Pancreas (tissue), 10 donors: ENCODE measurements around the gene PAK6. TPM values are rescaled to one million over a fixed set of nuclear protein-coding genes. Genes with fewer than 3 reads are reported as not detected.
A peak's percentile ranks its signal among the peaks of the same experiment; 100 is the strongest.

Experiments used
- ATAC-seq, 4 donors: fragments of 200-7000 bp; cut with Tn5 transposase; one replicate each; pipeline versions ENCODE4 v1.8.0 to v1.9.1; 2020; ENCODE audit warnings: mild to moderate bottlenecking in 4 of 4, moderate library complexity in 4 of 4
- DNase-seq, 6 donors: peaks; one replicate each; pipeline ENCODE4 v3.0.0-alpha.2; 2020
- FAIRE-seq: peaks from 2 replicates; lab custom pipeline; 2012; peaks lifted over from hg19 to GRCh38; lab: Jason Lieb, UNC
- H3K27ac ChIP-seq, 4 donors: fragments of 200-600 bp; sonication (generic); 1 replicate in 3 of 4; 2 replicates in 1 of 4; pipeline versions ENCODE4 v1.5.0 to v1.8.0; 2020
- H3K27me3 ChIP-seq, 4 donors: fragments of 200-600 bp; one replicate each; pipeline ENCODE4 v1.8.0; 2021
- H3K36me3 ChIP-seq, 3 donors: fragments of 200-600 bp; sonication (generic) in 1 of 3; one replicate each; pipeline versions ENCODE4 v1.5.0 to v1.8.0; 2020 to 2021
- H3K4me1 ChIP-seq, 3 donors: fragments of 200-600 bp; one replicate each; pipeline ENCODE4 v1.8.0; 2021
- H3K4me3 ChIP-seq, 4 donors: fragments of 200-600 bp; sonication (generic) in 2 of 4; one replicate each; pipeline versions ENCODE4 v1.5.0 to v1.8.0; 2020 to 2021
- H3K9me3 ChIP-seq, 4 donors: fragments of 200-600 bp; one replicate each; pipeline ENCODE4 v1.8.0; 2021
- WGBS, 2 donors: extraction: QIAGEN DNeasy Blood & Tissue Kit; methylation state at CpG; one replicate each; pipeline ENCODE4 v1.1.7; 2013; 5-methylcytosine and 5-hydroxymethylcytosine counted together
- intact Hi-C, 3 donors: fragments of 100-400 bp; cut with DNase I; formaldehyde crosslinking; loops; one replicate each; pipeline versions ENCODE4 v1.11.1 to v1.14.2; 2022
- polyA plus RNA-seq, 2 donors: library from polyadenylated mRNA; stranded (reverse); fragments of 200-250 nt; gene quantifications; one replicate each; pipeline ENCODE4 v1.2.3, GENCODE V29; 2013
- total RNA-seq, 6 donors: library from RNA; stranded (reverse); fragmentation: NEBNext Ultra II Directional in 4 of 6; extraction: Animal tissue kit (Norgen Biotek cat#: 25700) in 4 of 6; gene quantifications; one replicate each; pipeline versions ENCODE4 v1.2.1 to v1.2.4, GENCODE V29; 2021 to 2023
- TF ChIP-seq, protein P1 (sequence below), 4 donors: fragments of 200-600 bp; sonication (generic) in 3 of 4; IDR thresholded peaks; one replicate each; pipeline versions ENCODE4 v1.5.0 to v1.8.0; 2021; ENCODE audit warnings: antibody characterized with exemption in 4 of 4
- donor health status: healthy with polysubstance abuse.
- donor health status: DM: no; HTN: no; CAD: no; lungs with moderate emphysema.
- donor health status: DM: no; HTN: no; CAD: no.
- donor health status: control.
- donor health status: control.
- donor health status: Bipolar disorder and iron deficiency.
- donor health status: DM: yes; HTN: yes; CAD: no.
- donor health status: DM: no; HTN: no; CAD: no.
- donor health status: DM: no; HTN: no; CAD: no.
- donor health status: DM: yes; HTN: yes; CAD: no.

The PAK6 gene
- total RNA-seq (1 to 10 TPM; 3.2 to 5.7 (median 4.6) TPM), polyA plus RNA-seq (1 to 10 TPM; 4.3 to 6.4 TPM)

DNA sequence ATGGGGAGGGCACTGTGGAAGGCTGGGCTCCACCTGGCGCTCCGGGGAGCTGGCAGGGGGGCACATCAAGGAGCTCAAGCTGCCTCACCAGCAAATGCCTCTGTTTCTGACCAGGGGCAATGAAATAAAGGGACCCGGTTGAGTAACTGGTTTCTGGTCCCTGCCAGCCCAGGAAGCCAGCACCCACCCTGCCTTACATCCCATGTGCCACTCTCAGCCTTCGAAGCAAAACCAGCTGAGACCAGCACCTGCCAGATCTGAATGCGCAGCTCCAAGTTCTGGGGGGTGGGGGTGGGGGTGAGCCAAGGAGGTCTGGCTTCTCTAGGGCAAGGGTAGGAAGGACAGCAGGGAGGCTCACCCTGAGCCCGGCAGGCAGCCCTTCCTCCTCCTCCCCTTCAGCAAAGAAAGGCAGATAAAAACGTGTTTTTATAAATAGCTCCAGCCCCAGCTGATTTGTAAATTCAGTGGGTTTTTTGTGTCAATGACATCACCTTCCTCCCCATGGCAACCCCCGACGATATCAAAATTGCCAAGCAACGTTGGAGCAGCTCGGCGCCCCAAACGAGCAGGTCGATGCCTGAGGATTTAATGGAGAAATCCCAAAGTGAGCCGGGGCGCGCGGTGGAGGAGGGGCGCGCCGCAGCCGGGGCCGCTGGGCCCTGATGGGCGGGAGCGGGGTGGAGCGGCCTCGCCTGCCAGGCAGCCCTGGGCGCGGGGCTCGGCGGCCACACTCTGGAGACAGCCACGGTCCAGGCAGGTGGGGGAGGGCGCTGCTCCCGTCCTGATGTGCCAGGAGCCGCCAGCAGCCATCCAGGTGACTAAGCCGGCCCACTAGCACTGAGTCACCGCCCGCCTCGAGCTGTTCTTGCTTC, at the start of gene PAK6:
PAK6 (plus strand) TSS at position 532 of the 872 bp plus-strand sequence. CDS start 25,723 bp downstream, outside the sequence.
- intact Hi-C loops, result no loop called here
- TF ChIP-seq, protein P1, sequence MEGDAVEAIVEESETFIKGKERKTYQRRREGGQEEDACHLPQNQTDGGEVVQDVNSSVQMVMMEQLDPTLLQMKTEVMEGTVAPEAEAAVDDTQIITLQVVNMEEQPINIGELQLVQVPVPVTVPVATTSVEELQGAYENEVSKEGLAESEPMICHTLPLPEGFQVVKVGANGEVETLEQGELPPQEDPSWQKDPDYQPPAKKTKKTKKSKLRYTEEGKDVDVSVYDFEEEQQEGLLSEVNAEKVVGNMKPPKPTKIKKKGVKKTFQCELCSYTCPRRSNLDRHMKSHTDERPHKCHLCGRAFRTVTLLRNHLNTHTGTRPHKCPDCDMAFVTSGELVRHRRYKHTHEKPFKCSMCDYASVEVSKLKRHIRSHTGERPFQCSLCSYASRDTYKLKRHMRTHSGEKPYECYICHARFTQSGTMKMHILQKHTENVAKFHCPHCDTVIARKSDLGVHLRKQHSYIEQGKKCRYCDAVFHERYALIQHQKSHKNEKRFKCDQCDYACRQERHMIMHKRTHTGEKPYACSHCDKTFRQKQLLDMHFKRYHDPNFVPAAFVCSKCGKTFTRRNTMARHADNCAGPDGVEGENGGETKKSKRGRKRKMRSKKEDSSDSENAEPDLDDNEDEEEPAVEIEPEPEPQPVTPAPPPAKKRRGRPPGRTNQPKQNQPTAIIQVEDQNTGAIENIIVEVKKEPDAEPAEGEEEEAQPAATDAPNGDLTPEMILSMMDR (IDR thresholded peaks at IDR 0.05), result no peak
- WGBS, 2 donors, result 5% methylated on average over 38 to 39 of the region's 39 CpGs
- FAIRE-seq (no peak), DNase-seq (peak; percentile 71 to 87 (median 84)), ATAC-seq (peak; percentile 93 to 97 (median 94))
- Histone ChIP-seq H3K36me3 (no peaks in the 10 kb centered on the region), H3K9me3 (no peaks in the 10 kb centered on the region), H3K27ac (peak within 1 kb of the TSS in 1 of 4 donors; percentile 47), H3K4me3 (peak within 1 kb of the TSS in 3 of 4 donors; percentile 9 to 45 (median 29)), H3K27me3 (no peaks in the 10 kb centered on the region), H3K4me1 (no peaks in the 10 kb centered on the region)

DNA sequence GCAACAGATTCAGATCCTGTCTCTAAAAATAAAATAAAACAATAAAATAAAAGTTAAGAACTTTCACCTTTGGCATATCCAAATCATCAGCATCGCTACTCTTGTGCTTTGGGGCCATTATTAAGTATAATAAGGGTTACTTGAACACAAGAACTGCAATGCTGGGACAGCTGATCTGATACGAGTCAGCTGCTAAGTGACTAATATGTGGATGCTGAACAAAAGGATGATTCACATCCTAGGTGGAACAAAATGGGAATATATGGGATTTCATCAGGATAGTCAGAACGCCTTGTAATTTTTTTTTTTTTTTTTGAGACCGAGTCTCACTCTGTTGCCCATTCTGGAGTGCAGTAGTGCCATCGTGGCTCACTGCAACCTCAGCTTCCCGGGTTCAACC, 48.3 kb upstream of the PAK6 start:
- intact Hi-C loops, result no loop called here
- H3K27me3 ChIP-seq, result no peaks in the 10 kb centered on the region
- H3K36me3 ChIP-seq, result no peaks in the 10 kb centered on the region
- H3K27ac ChIP-seq, result no peak overlapping the region
- no peak overlapping the region for H3K4me3 ChIP-seq
- H3K4me1 ChIP-seq, result no peaks in the 10 kb centered on the region
- TF ChIP-seq, protein P1 (IDR thresholded peaks at IDR 0.05), result no peak
- WGBS, 2 donors, result 95 to 97% methylated on average over 6 of the region's 6 CpGs
- DNase-seq (no peak), ATAC-seq (no peak), FAIRE-seq (no peak)
- no peaks in the 10 kb centered on the region for H3K9me3 ChIP-seq

DNA sequence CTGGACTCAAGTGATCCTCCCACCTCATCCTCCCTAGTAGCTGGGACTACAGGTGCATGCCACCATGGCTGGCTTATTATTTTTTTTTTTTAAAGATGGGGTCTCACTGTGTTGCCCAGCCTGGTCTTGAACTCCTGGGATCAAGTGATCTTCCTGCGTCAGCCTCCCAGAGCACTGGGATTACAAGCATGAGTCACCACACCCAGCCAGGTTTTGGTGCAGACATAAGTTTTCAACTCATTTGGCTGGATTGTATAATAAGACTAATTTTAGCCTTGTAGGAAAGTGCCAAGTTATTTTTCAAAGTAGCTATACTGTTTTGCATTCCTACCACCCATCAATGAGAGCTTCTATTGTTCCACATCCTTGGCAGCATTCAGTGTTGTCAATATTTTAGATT, 45.9 kb upstream of the PAK6 start:
- Histone ChIP-seq H3K4me3 (no peak overlapping the region), H3K27me3 (no peaks in the 10 kb centered on the region), H3K9me3 (no peaks in the 10 kb centered on the region), H3K36me3 (no peaks in the 10 kb centered on the region), H3K4me1 (no peaks in the 10 kb centered on the region), H3K27ac (no peak overlapping the region)
- DNase-seq (no peak), ATAC-seq (peak in 1 of 4 donors; percentile 36), FAIRE-seq (no peak)
- TF ChIP-seq, protein P1 (IDR thresholded peaks at IDR 0.05), result no peak
- WGBS, 2 donors, result 65 to 67% methylated on average over 1 of the region's 1 CpG
- intact Hi-C loops, result no loop called here

DNA sequence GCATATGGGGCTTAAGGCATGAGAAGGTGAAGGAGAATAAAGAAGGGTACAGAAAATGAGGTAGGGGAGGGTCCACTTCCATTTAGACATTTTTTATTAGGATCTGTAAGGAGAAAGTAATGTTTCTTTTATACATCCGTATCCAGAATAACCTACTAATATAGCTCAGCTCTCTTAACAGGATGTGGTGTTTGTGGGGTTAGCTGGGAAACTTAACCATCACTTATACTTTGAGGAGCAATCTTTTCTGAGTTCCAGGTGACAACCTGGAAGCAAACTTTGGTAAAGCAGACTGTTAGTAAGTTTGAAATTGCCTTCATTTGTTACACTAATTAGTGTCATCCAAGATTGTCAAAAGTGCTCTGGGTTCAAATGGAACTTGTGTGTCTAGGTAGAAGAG, 41.4 kb upstream of the PAK6 start:
- TF ChIP-seq, protein P1 (IDR thresholded peaks at IDR 0.05), result no peak

More for the DNA sequence above, 41.4 kb upstream of the PAK6 start:
- H3K4me1 ChIP-seq, result peaks cover 7 to 12% (median 10%) of the 10 kb centered on the region in 3 donors
- no peak overlapping the region for H3K27ac ChIP-seq
- no peaks in the 10 kb centered on the region for H3K27me3 ChIP-seq
- no peak overlapping the region for H3K4me3 ChIP-seq
- intact Hi-C loops, result no loop called here
- no peak for DNase-seq
- no peaks in the 10 kb centered on the region for H3K36me3 ChIP-seq
- ATAC-seq, result no peak
- no peaks in the 10 kb centered on the region for H3K9me3 ChIP-seq
- 93 to 97% methylated on average over 1 of the region's 1 CpG for WGBS, 2 donors
- no peak for FAIRE-seq
